Mucosa of descending colon (tissue), 3 donors: ENCODE results near the gene LBH. TPM values are rescaled to one million over a fixed set of nuclear protein-coding genes. Genes with fewer than 3 reads are reported as not detected.

ENCODE experiments used
- ATAC-seq: fragments of 200-7000 bp; cut with Tn5 transposase; one replicate; pipeline ENCODE4 v1.9.1; 2020; ENCODE audit warnings: mild to moderate bottlenecking, moderate library complexity
- DNase-seq, 3 donors: peaks; one replicate each; pipeline ENCODE4 v3.0.0-alpha.2; 2020
- H3K36me3 ChIP-seq: fragments of 200-600 bp; one replicate; pipeline ENCODE4 v1.8.0; 2021; ENCODE audit warnings: low read depth, mild to moderate bottlenecking
- H3K4me1 ChIP-seq: fragments of 200-600 bp; one replicate; pipeline ENCODE4 v1.8.0; 2021; ENCODE audit warnings: low read depth, mild to moderate bottlenecking
- H3K4me3 ChIP-seq: fragments of 200-600 bp; one replicate; pipeline ENCODE4 v1.8.0; 2021; ENCODE audit warnings: mild to moderate bottlenecking
- H3K9me3 ChIP-seq: fragments of 200-600 bp; one replicate; pipeline ENCODE4 v1.8.0; 2021; ENCODE audit warnings: mild to moderate bottlenecking
- CTCF ChIP-seq: fragments of 200-600 bp; IDR thresholded peaks from one replicate; pipeline ENCODE4 v1.8.0; 2022; ENCODE audit warnings: antibody characterized with exemption, mild to moderate bottlenecking
- intact Hi-C, 2 donors: fragments of 100-400 bp; cut with DNase I in 1 of 2; cut with micrococcal nuclease in 1 of 2; formaldehyde crosslinking; loops; one replicate each; pipeline versions ENCODE4 v1.11.0 to v1.11.1; 2022; cut with DNase I, micrococcal nuclease
- total RNA-seq, 3 donors: library from RNA; stranded (reverse); fragmentation: NEBNext Ultra II Directional in 2 of 3; extraction: Animal tissue kit (Norgen Biotek cat#: 25700) in 2 of 3; gene quantifications; one replicate each; pipeline versions ENCODE4 v1.2.1 to v1.2.4, GENCODE V29; 2021 to 2023
- donor health status: DM: no; HTN: no; CAD: no; lungs with moderate emphysema.
- donor health status: DM: no; HTN: no; CAD: no.
- donor health status: DM: no; HTN: yes; CAD: no.

Gene LBH
- total RNA-seq, 3 donors from 2014 or later: 7.2 to 12.8 (median 12.4) TPM

DNA sequence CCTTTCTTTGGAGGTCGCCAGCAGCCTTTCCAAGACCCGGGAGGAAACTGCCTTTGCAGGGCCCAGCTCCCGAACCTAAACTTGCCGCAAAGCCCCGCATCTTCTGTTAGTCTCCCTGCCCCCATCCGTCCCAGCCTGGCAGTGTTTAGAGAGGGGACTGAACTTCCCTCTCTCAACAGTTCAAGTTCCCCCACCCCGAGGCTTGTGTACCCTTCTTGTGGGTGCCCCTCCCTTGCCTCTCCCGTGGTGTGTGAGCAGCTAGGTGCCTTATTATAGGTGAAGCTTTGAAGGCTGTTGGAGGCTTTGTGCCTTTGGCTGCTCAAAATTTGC is 1.4 kb downstream of the LBH start:
- intact Hi-C loops: no loop called here
- Histone ChIP-seq H3K4me1 (peaks cover 7% of the 10 kb centered on the region), H3K36me3 (no peaks in the 10 kb centered on the region), H3K4me3 (peak overlapping the region; percentile 18), H3K9me3 (no peaks in the 10 kb centered on the region)
- no peak for TF ChIP-seq CTCF
- ATAC-seq (peak; percentile 22), DNase-seq (peak in 1 of 3 donors; percentile 59)

- DNase-seq (no peak), ATAC-seq (no peak)
- H3K4me1 ChIP-seq: peaks cover 7% of the 10 kb centered on the region
- intact Hi-C loops: no loop called here
- H3K9me3 ChIP-seq: no peaks in the 10 kb centered on the region
- H3K4me3 ChIP-seq: no peak overlapping the region
- H3K36me3 ChIP-seq: no peaks in the 10 kb centered on the region
- no peak for TF ChIP-seq CTCF
Measured at GRCh38 chr2:30233271-30234009, 2.1 kb downstream of the LBH start.

GRCh38 chr2:30234180-30234971 is 3.0 kb downstream of the LBH start:
- no peak for DNase-seq
- ATAC-seq: no peak
- Histone ChIP-seq H3K36me3 (no peaks in the 10 kb centered on the region), H3K4me3 (no peak overlapping the region), H3K9me3 (no peaks in the 10 kb centered on the region), H3K4me1 (peaks cover 7% of the 10 kb centered on the region)
- TF ChIP-seq CTCF: no peak
- intact Hi-C loops: no loop called here

DNA sequence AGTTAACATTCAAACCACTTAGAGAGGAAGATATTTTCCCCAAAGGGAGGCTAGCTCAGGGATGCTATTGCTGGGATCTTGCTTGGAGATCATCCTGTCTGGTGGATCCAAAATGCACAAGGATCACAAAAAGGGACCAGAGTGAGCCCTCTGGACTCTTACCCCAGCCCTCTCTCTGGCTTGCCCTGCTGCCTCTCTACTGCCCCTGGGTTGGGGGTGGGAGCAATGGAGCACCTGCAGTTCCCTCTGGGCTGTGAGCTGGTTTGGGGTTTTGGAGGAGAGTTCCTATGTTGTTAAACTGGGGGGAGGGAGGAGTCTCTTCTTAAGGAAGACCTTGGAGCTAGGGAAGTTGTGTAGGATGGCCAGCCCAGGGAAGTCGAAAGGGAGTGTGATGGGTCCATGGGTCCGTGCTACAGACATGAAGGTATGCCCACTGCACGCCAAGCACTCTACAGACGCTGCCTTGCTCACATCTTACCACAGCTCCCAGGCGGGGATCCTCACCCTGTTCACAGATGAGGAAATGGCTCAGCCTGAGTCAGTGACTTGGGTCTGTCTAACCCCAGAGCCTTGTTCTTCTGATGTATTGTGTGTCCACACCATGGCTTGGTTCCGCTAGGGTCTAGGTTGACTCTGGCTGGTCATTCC is 3.8 kb downstream of the LBH start:
- Histone ChIP-seq H3K4me3 (no peak overlapping the region), H3K9me3 (no peaks in the 10 kb centered on the region)
- no peak for DNase-seq

More for the DNA sequence above, 3.8 kb downstream of the LBH start:
- no peak for TF ChIP-seq CTCF
- ATAC-seq: no peak
- Histone ChIP-seq H3K4me1 (peaks cover 7% of the 10 kb centered on the region), H3K36me3 (no peaks in the 10 kb centered on the region)
- intact Hi-C loops: no loop called here
